Sigmoid colon (tissue), 4 donors: Measurements from ENCODE around the gene DNASE2B.

Experiments used
- EP300 ChIP-seq, 4 donors: sonication (generic); formaldehyde crosslinking; IDR thresholded peaks; one replicate each; pipeline ENCODE4 v1.6.1; 2017; ENCODE audit warnings: antibody characterized with exemption in 4 of 4
- POLR2A ChIP-seq, 2 donors: fragments of 450-650 bp; IDR thresholded peaks; one replicate each; pipeline ENCODE4 v1.6.1; 2016; ENCODE audit warnings: antibody characterized with exemption in 2 of 2, mild to moderate bottlenecking in 2 of 2, moderate library complexity in 2 of 2
- POLR2AphosphoS5 ChIP-seq, 4 donors: sonication (generic); formaldehyde crosslinking; IDR thresholded peaks; one replicate each; pipeline ENCODE4 v1.6.1; 2017; ENCODE audit warnings: antibody characterized with exemption in 4 of 4
- TF ChIP-seq, protein P1 (sequence below), 4 experiments: fragments of 450-650 bp in 3 of 4; fragments of 200-600 bp in 1 of 4; IDR thresholded peaks; one replicate each; pipeline ENCODE4 v1.5.1; 2016 to 2019; ENCODE audit warnings: antibody characterized with exemption in 4 of 4, mild to moderate bottlenecking in 3 of 4, moderate library complexity in 2 of 4

DNA sequence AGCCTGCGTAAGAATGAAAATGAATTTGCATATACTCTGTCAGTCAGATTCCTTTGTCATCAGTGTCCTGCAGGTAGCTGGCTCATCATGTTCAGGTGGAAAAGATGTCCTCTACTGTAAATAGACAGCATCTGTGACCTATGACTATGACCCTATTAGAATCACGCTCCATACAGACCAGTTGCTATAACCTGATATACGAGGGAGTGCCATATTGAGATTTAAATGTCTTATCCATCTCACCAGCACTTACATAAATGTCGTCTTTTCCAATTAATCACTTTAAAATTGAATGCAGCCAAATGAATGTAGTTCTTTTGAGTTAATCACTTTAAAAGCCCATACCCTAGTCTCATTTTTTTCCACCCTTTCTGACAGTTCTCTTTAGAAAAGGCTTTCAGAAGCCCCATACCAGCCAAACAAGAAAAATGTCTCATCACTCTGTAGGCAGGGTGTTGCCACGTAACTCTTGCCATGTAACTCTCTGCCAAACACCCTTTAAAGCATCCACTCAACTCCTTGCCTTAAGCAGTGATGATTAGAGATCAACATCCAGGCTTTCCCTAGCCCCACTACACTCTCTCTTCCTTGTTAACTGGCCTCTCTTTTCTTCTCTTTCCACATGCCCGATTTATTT, 26.3 kb downstream of the DNASE2B start:
- TF ChIP-seq, protein P1, sequence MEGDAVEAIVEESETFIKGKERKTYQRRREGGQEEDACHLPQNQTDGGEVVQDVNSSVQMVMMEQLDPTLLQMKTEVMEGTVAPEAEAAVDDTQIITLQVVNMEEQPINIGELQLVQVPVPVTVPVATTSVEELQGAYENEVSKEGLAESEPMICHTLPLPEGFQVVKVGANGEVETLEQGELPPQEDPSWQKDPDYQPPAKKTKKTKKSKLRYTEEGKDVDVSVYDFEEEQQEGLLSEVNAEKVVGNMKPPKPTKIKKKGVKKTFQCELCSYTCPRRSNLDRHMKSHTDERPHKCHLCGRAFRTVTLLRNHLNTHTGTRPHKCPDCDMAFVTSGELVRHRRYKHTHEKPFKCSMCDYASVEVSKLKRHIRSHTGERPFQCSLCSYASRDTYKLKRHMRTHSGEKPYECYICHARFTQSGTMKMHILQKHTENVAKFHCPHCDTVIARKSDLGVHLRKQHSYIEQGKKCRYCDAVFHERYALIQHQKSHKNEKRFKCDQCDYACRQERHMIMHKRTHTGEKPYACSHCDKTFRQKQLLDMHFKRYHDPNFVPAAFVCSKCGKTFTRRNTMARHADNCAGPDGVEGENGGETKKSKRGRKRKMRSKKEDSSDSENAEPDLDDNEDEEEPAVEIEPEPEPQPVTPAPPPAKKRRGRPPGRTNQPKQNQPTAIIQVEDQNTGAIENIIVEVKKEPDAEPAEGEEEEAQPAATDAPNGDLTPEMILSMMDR (IDR thresholded peaks at IDR 0.05) = no peak
- TF ChIP-seq POLR2AphosphoS5 (IDR thresholded peaks at IDR 0.05) = no peak
- no peak for TF ChIP-seq POLR2A (IDR thresholded peaks at IDR 0.05)
- TF ChIP-seq EP300 (IDR thresholded peaks at IDR 0.05) = no peak
